Measurements from ENCODE around the gene HGD.

Gene HGD

GRCh38 chr3:120708408-120708807 is 26.4 kb upstream of the HGD start:
- DNase-seq (ENCODE audit: low spot score): peak; percentile 6
- in situ Hi-C loops (cut with MboI; ENCODE audit: low pct_unique_long_range_greater_than_20kb, low sequenced_read_pairs, unreplicated experiment): no loop called here
- TF ChIP-seq, protein P1, sequence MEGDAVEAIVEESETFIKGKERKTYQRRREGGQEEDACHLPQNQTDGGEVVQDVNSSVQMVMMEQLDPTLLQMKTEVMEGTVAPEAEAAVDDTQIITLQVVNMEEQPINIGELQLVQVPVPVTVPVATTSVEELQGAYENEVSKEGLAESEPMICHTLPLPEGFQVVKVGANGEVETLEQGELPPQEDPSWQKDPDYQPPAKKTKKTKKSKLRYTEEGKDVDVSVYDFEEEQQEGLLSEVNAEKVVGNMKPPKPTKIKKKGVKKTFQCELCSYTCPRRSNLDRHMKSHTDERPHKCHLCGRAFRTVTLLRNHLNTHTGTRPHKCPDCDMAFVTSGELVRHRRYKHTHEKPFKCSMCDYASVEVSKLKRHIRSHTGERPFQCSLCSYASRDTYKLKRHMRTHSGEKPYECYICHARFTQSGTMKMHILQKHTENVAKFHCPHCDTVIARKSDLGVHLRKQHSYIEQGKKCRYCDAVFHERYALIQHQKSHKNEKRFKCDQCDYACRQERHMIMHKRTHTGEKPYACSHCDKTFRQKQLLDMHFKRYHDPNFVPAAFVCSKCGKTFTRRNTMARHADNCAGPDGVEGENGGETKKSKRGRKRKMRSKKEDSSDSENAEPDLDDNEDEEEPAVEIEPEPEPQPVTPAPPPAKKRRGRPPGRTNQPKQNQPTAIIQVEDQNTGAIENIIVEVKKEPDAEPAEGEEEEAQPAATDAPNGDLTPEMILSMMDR (IDR thresholded peaks at IDR 0.05; ENCODE audit: extremely low read depth, insufficient read depth, missing control alignments): no peak

- in situ Hi-C loops (cut with MboI; ENCODE audit: low pct_unique_long_range_greater_than_20kb, low sequenced_read_pairs, unreplicated experiment): no loop called here
- TF ChIP-seq, protein P1 (IDR thresholded peaks at IDR 0.05; ENCODE audit: extremely low read depth, insufficient read depth, missing control alignments): no peak
- no peak for DNase-seq (ENCODE audit: low spot score)
Measured at GRCh38 chr3:120706950-120707349, 24.9 kb upstream of the HGD start.

DNA sequence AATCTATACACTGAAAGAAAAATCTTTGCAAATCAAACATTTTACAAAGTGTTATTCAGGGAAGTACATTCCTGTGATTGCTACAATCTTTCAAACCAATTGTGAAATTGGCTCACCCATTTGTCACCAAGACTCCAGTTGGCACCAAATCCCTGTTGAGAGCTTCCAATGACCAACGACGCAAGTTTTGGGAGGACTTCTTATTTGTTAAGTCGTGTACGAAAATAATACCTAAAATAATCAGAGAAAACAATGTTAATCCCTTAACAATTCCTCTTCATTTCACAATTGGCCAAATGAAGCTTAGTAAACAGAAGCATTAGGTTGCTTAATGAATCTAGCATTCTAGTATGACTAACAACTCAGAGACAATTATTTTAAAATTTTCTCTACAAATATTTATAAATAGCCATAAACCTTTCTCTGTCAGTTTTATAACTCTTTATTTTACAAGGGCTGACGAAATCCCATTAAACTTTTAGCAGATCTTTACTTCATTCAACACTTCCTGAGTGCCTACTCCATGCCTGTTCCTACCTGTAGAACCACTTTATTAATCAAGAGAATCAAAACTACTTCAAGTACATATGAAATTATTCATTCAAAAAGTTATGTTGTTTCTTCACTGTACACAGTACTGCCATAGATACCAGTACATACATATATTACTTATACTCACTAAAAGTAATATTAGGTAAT is 24.0 kb upstream of the HGD start:
- in situ Hi-C loops (cut with MboI; ENCODE audit: low pct_unique_long_range_greater_than_20kb, low sequenced_read_pairs, unreplicated experiment): no loop called here
- TF ChIP-seq, protein P1 (IDR thresholded peaks at IDR 0.05; ENCODE audit: extremely low read depth, insufficient read depth, missing control alignments): no peak
- DNase-seq (ENCODE audit: low spot score): no peak

GRCh38 chr3:120699333-120699732 is 17.3 kb upstream of the HGD start:
- no peak for DNase-seq (ENCODE audit: low spot score)
- TF ChIP-seq, protein P1 (IDR thresholded peaks at IDR 0.05; ENCODE audit: extremely low read depth, insufficient read depth, missing control alignments): no peak
- in situ Hi-C loops (cut with MboI; ENCODE audit: low pct_unique_long_range_greater_than_20kb, low sequenced_read_pairs, unreplicated experiment): no loop called here

DNA sequence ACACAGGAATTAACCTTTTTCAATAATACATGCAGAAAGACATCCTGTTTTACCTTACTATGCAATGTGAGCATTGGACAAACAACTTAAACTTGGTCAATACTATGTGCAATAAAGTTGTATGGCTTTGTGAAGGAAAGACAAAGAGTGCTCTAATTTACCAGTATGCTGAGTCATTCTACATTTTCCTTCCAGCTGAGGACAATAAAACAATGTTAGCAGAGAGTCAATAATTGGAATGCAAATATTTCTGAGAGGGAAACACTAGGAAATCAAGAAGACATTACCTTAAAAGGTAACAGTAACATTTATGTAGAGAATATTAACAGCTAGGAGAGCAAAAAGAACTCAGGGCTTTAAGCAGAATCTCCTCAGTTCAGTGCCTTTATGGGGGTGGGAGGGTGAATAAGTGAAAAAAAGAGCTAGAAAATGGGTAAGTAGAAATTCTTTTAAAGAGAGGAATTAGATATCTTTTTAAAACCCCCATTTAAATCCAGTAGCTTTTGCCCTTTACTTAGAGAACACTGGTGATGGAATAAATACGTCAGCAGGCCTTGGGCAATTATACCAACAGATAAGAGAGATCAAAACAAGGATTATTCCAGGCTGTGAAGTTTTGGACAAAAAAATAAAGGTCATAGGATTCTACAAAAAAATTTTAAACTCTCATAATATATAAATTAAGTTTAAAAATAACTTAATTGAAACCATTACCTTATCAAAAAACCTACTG is 11.6 kb upstream of the HGD start:
- no peak for DNase-seq (ENCODE audit: low spot score)
- in situ Hi-C loops (cut with MboI; ENCODE audit: low pct_unique_long_range_greater_than_20kb, low sequenced_read_pairs, unreplicated experiment): no loop called here
- TF ChIP-seq, protein P1 (IDR thresholded peaks at IDR 0.05; ENCODE audit: extremely low read depth, insufficient read depth, missing control alignments): no peak

- in situ Hi-C loops (cut with MboI; ENCODE audit: low pct_unique_long_range_greater_than_20kb, low sequenced_read_pairs, unreplicated experiment): no loop called here
- TF ChIP-seq, protein P1 (IDR thresholded peaks at IDR 0.05; ENCODE audit: extremely low read depth, insufficient read depth, missing control alignments): no peak
- no peak for DNase-seq (ENCODE audit: low spot score)
Measured at GRCh38 chr3:120689395-120689794, 7.4 kb upstream of the HGD start.
